ENCODE measurements around the gene PRR33.

Gene PRR33

GRCh38 chr11:1846453-1846932 lies 45.2 kb downstream of the PRR33 start:
- DNase-seq (ENCODE audit: low spot score) (no peak), ATAC-seq (ENCODE audit: low read depth) (no peak)
- peaks cover 12% of the 10 kb centered on the region for H3K4me1 ChIP-seq (ENCODE audit: insufficient read depth, poor library complexity, severe bottlenecking)
- no peak overlapping the region for H3K27ac ChIP-seq (ENCODE audit: poor library complexity, severe bottlenecking)
- no peaks in the 10 kb centered on the region for H3K27me3 ChIP-seq (ENCODE audit: insufficient read depth, poor library complexity, severe bottlenecking)
- H3K9me3 ChIP-seq (ENCODE audit: severe bottlenecking): no peaks in the 10 kb centered on the region
- H3K36me3 ChIP-seq (ENCODE audit: low read depth): no peaks in the 10 kb centered on the region
- H3K4me3 ChIP-seq (ENCODE audit: severe bottlenecking): no peak overlapping the region
- TF ChIP-seq CTCF (IDR thresholded peaks at IDR 0.05; ENCODE audit: poor library complexity, severe bottlenecking): no peak

GRCh38 chr11:1845561-1846452 lies 45.9 kb downstream of the PRR33 start:
- peaks cover 12% of the 10 kb centered on the region for H3K4me1 ChIP-seq (ENCODE audit: insufficient read depth, poor library complexity, severe bottlenecking)
- TF ChIP-seq CTCF (IDR thresholded peaks at IDR 0.05; ENCODE audit: poor library complexity, severe bottlenecking): no peak
- DNase-seq (ENCODE audit: low spot score) (no peak), ATAC-seq (ENCODE audit: low read depth) (no peak)
- no peak overlapping the region for H3K4me3 ChIP-seq (ENCODE audit: severe bottlenecking)
- no peaks in the 10 kb centered on the region for H3K36me3 ChIP-seq (ENCODE audit: low read depth)
- H3K27ac ChIP-seq (ENCODE audit: poor library complexity, severe bottlenecking): peak overlapping the region; percentile 44
- H3K9me3 ChIP-seq (ENCODE audit: severe bottlenecking): no peaks in the 10 kb centered on the region
- no peaks in the 10 kb centered on the region for H3K27me3 ChIP-seq (ENCODE audit: insufficient read depth, poor library complexity, severe bottlenecking)

GRCh38 chr11:1845095-1845429 lies 46.6 kb downstream of the PRR33 start:
- Histone ChIP-seq H3K36me3 (ENCODE audit: low read depth) (no peaks in the 10 kb centered on the region), H3K4me1 (ENCODE audit: insufficient read depth, poor library complexity, severe bottlenecking) (peaks cover 12% of the 10 kb centered on the region), H3K4me3 (ENCODE audit: severe bottlenecking) (no peak overlapping the region), H3K27me3 (ENCODE audit: insufficient read depth, poor library complexity, severe bottlenecking) (no peaks in the 10 kb centered on the region), H3K27ac (ENCODE audit: poor library complexity, severe bottlenecking) (peak overlapping the region; percentile 44), H3K9me3 (ENCODE audit: severe bottlenecking) (no peaks in the 10 kb centered on the region)
- TF ChIP-seq CTCF (IDR thresholded peaks at IDR 0.05; ENCODE audit: poor library complexity, severe bottlenecking): no peak
- no peak for DNase-seq (ENCODE audit: low spot score)
- no peak for ATAC-seq (ENCODE audit: low read depth)

- Histone ChIP-seq H3K36me3 (ENCODE audit: low read depth) (no peaks in the 10 kb centered on the region), H3K27me3 (ENCODE audit: insufficient read depth, poor library complexity, severe bottlenecking) (no peaks in the 10 kb centered on the region), H3K4me1 (ENCODE audit: insufficient read depth, poor library complexity, severe bottlenecking) (peaks cover 12% of the 10 kb centered on the region), H3K9me3 (ENCODE audit: severe bottlenecking) (no peaks in the 10 kb centered on the region), H3K4me3 (ENCODE audit: severe bottlenecking) (no peak overlapping the region), H3K27ac (ENCODE audit: poor library complexity, severe bottlenecking) (peak overlapping the region; percentile 44)
- no peak for TF ChIP-seq CTCF (IDR thresholded peaks at IDR 0.05; ENCODE audit: poor library complexity, severe bottlenecking)
- no peak for DNase-seq (ENCODE audit: low spot score)
- ATAC-seq (ENCODE audit: low read depth): peak; percentile 33; the same call in 2 of the 3 replicates
These were observed 47.2 kb downstream of the PRR33 start for GRCh38 chr11:1844221-1845094.
